Neural cell (in vitro differentiated cells): ENCODE measurements around the gene APOBEC3G.
"Not testable (repeated sequence)": the region's sequence is repeated elsewhere in the genome, so short reads cannot be mapped to it uniquely, and the experiment has no call there.

Source experiments
- CTCF ChIP-seq: fragments of 450-650 bp; IDR thresholded peaks from 2 replicates; pipeline ENCODE4 v1.5.1; 2014; ENCODE audit warnings: antibody characterized with exemption, mild to moderate bottlenecking, moderate library complexity; ENCODE audit not compliant: poor library complexity, severe bottlenecking
- EP300 ChIP-seq: fragments of 450-650 bp; conservative IDR thresholded peaks from 2 replicates; pipeline ENCODE4 v1.6.1; 2014; ENCODE audit warnings: antibody characterized with exemption, mild to moderate bottlenecking, moderate library complexity; ENCODE audit not compliant: poor library complexity, severe bottlenecking
- EZH2 ChIP-seq: fragments of 200-600, 300-800 bp; shearing (Covaris generic), sonication (generic); IDR thresholded peaks from 2 replicates; pipeline ENCODE4 v1.6.1; 2014; ENCODE audit warnings: antibody characterized with exemption, low read length, borderline replicate concordance, mild to moderate bottlenecking; ENCODE audit not compliant: insufficient read depth, poor library complexity, severe bottlenecking
- POLR2AphosphoS5 ChIP-seq: IDR thresholded peaks from 2 replicates; pipeline ENCODE4 v1.6.1; 2012
- RAD21 ChIP-seq: fragments of 450-650 bp; conservative IDR thresholded peaks from 2 replicates; pipeline ENCODE4 v1.6.1; 2014; ENCODE audit warnings: antibody characterized with exemption, mild to moderate bottlenecking, moderate library complexity
- TAF1 ChIP-seq: IDR thresholded peaks from 2 replicates; pipeline ENCODE4 v1.6.1; 2012; ENCODE audit warnings: low read depth

- TF ChIP-seq CTCF, EP300, TAF1, POLR2AphosphoS5, RAD21, EZH2: not testable (repeated sequence)
Measured at GRCh38 chr22:39077026-39077840, at the start of gene APOBEC3G.
